AML-193 (cell line): ENCODE results near the gene COL5A1.

ENCODE experiments used
- DNase-seq, 2 experiments: peaks; one replicate each; lab custom pipeline; 2025; lab: John Stamatoyannopoulos, UW

The COL5A1 gene

DNA sequence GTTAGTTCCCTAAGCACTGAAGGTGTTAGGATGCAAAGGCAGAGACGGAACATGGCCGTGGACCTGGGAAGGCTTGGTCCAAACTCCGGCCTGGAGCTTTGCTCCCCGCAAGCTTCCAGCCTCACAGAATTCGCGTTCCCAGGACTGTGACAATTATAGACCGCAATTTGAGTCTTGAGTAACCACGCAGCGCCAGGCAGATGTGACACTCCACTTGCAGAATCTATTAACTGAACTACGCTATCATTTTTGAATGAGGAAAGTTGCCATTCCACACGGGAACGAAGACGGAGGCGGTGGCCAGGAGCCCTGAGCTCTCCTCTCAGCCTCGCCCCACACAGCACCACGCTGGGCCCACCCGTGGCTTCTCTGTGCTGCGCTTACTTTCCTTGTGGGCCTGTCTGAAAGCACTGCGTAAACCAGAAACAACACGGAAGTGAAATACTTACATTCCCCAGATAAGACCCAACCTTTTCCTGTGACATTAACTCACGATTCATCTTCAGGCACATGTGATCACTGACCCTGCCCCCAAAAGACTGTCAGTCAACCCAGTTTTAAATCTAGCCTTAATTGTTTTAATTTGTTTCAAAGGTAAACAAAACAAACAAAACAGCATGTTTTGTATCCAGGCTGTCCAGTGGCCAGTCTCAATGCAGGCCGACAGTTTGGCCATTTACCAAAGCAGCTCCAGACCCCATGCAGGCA lies 16.1 kb upstream of the COL5A1 start:
- no peak for DNase-seq

DNA sequence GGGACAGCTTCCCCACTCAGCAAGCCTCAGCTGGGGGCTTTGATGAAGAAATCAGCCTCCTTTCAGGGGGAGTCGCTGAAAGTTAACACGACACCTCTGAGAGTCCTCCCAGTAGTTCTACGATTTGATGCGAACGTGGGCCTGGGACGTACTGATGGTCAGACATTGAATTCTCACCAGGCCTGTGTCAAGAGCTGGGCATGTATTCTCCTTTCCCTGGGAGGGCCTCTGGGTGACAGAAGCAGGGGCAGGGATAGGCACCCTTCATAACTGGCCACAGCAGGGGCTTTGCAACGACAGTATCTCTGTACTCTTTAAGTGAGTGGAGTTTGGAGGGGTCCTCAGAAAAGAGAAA lies 15.6 kb upstream of the COL5A1 start:
- no peak for DNase-seq

DNA sequence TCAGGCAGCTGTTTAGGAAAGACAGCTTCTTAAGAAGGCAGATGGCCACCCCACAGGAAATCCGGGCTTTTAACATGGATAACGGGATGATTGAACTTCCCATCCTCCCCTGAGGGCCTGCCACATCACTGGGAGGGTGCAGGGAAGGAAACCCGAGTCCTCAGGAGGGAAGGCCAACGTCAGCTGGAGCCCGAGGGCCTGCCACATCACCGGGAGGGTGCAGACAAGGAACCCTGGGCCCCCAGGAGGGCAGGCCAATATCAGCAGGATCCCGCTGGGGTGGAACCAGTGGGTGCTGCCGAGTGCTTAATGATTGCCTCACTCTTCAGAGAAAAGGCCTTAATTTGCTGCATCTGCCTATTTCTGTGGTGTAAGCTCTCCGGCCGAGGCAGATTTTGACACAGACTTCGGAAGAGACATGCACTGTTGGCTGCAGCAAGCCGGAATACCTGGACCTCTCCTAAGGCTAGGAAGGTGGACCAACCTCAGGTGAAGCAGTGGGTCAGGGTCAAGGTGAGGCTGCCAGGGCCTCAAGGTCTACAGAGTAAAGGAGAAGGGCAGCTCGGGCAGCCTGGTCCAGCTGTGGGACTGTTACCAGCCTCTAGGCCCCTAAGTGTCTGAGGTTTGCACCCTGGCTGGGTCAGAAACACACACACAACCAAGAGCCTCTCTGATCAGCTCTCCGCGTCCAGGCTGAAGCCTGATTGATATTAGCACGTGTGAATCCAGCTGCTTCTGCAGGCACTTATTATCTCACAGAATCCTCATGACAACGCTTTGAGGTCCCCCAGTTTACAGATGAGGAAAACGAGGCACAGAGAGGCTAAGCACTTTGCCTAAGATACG lies 14.8 kb upstream of the COL5A1 start:
- no peak for DNase-seq

DNA sequence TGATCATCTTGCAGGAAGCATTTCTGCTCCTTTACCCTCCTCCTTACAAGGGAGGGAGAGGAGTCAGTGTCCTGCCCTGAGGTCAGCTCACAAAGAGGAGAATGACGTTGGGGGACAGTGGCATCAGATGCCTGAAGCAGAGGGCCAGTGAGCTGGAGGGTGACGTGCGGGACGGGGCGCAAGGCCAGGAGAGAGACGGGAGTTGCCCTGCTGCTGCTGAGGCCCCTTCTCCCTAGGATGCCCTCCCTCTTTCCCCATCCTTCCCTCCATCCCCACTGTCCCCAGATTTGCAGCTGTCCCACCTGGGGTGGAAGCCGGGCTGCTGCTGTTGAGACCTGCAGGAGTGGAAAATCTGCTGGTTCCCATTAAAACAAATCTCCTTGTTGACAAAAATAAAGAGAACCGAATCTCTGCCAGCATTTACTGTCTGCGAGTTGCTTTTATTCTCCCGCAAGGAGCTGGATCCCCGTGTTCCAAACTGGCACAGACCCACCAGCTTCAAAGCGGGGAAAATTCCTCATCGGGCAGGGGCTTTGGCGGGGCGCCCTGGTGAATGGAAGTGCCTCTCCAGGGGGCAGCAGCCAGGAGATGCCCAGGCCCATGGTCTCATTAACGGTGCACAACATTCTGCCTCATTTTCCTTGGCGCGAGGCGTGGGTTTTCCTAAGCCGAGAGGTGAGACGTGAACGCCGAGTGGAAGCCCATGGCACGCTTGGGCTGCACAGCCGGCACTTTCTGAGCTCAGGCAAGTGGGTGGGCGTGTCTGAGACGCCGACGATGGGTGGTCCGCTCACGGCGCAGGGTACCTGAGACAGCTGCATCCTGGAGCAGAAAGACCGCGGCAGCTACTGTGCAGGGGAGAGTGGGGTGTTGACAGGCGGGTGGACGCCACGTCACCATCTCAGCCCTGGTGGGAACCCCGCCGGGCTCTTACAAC lies 13.9 kb upstream of the COL5A1 start:
- DNase-seq = no peak

DNA sequence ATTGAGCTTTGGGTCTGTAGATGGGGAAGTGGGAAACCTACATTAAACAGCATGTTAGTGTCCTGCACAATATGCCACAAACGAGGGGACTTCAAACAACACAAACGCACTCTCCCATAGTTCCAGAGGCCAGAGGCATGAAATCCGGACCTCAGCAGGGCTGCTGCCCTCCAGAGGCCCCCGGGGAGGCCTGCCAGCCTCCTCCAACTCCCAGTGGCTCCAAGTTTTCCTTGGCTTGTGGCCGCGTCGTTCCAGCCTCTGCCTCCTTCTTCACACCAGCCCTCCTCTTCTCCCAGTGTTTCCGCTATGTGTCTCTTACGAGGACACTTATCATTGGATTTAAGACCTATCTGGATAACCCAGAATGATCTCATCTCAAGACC lies 13.3 kb upstream of the COL5A1 start:
- no peak for DNase-seq

DNA sequence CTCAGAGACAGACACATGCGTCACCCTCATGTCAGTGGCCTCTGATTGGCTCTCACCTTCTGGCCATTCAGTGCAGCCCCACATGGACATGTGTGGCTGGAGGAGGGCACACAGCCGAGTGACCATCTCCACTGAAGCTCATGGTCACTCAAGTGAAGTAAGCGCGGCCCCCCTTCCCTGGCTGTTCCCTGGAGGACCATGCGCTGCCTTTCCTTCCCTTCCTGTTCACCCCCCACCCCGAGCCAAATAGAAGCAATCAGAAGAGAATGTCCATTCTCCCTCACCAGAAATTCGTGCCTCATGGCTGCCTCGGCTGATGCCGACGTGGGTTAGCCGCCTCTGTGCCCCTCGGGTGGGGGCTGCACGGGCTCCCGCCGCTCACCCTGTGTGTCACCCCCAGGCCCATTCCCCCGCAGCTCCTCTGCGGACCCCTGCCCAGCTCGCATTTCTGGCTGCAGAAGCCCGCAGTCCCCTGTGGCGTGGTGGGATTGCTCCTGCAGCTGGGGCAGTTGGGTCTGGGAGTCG lies 12.5 kb upstream of the COL5A1 start:
- DNase-seq = no peak

DNA sequence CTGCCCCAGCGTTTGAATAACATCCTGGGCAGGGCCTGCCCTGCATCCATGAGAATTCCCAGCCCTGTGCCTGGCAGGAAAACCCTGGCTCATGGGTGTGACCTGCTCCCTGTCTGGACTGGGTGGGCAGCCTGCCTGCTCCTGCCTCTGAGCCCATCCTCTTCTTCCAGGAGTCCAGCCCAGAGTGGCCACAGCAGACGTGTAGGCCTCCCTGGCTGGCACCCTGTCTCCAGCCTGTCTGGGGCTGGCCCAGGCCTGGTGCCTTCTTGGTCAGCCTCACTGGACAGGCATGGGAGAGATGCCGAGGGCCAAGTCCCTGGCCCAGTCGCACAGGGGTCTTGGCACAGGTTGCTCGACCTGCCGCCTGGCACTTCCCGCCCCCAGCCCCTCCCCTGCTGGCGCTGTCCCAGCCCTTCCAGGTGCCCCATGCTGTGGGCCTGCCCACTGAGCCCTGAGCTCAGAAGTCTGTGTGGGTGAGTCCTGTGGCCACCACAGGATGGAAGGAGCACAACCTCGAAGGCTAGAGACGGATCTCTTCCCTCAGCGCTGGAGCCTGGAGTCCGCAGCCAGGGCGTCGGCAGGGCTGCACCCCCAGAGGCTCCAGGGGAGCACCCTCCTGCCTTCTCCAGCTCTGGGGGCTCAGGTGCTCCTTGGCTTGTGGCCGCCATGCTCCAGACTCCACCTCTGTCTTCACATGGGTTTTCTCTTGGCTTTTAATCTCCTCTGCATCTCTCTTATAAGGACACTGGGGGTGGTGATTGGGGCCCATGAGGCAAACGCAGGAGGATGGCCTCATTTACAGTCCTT lies 11.8 kb upstream of the COL5A1 start:
- no peak for DNase-seq

DNA sequence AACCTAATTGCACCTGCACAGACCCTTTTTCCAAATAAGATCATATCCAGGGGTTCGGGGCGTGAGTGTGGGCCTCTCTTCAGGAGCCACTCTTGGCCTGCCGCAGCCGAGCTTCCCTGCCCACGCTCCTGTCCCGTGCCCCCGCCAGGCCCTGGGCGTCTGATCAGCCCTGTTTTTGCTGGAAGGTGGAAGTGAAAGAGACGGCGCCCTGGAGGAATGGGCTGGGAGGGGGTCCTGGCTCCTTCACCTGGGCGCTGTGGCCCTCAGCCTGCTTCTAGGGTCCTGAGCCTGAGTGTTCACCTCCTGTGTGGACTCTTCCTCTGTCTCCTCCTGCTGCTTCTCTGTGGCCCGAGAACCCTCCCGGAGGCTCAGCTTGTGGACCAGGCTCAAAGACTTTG lies 11.2 kb upstream of the COL5A1 start:
- DNase-seq = no peak

DNA sequence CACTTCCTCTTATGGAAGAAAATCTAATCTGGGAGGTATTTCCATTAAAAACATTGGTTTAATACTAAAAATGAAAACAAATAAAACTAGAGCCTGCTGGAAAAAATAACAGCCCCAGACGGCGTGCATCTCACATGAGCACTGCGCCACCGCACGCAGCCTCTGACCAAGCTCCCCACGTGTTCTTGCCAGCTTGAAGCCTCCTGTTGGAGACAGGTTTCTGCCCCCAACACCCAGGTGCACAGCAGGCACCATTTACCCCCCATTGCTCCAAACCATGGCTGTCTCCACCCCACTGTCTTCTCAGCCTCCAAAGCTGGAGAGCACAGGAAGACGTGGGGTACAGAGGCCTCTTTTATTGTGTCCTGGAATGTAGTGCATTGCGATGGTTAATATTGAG lies 10.7 kb upstream of the COL5A1 start:
- no peak for DNase-seq

DNA sequence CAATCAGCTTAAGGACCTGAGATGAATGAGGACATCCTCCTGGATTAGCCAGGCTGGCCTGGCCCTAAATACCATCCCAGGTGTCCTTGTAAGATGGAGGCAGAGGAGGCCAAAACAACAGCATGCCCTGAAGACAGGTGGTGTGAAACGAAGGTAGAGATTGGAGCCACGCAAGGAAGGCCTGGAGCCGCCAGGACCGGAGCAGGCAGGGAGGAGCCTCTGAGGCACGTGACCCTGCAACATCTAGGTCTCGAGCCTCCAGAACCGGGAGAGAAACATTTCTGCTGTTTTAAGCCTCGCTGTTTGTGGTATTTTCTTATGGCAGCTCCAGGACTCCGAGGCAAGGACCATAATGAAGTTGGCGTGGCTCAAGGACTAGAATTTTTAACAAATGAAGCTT lies 9.7 kb upstream of the COL5A1 start:
- no peak for DNase-seq

DNA sequence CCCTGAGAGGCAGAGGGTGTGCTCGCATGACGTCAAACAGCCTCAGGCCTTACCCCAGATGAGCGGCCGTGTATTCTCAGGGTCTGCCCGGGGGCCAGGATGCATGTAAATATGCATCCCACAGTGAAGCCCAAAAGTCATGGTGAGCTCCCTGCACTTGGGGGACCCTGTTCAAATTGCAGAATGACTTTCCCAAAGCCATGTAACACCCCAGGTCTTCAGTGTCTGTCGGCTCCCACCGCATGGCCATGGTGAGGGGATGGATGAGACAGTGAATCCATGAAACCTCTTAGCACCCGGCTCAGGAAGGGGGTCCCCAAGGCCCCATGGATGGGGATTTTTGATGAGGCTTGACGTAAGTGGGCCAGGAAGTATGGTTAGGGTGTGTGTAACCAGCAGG lies 9.3 kb upstream of the COL5A1 start:
- DNase-seq = no peak

DNA sequence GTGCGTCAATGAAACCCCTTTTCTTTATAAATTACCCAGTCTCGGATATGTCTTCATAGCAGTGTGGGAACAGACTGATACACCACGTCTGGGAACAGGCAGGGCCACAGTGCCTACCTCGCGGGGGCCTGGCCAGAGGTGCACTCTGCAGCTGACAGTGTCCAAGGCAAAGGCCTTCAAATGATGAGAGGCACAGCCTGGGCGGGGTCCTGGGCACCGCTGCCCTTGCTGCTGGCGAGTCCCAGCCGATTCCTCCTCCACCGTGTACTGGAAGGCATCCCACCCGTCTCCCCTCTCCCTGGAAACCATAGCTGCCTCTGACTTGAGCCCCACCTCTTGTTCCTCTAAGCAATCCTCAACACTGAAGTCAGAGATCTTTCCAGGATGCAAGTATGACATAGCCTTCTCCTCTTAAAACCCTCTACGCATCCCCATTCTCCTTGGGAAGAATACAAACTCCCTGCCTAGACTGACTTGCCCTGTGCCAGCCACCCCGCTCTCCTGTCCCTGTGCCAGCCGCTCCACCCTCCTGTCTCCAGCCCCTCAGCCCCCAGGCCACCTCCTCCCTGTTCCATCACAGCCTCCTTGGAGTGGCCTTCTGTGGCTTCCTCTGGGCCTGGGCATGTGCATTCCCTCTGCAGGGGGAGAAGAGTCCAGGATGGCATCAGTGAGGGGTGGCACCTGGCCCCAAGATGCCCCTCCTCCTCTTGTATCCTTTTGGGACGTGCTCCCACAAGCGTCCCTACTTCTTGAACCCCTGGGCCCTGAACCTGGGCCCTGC lies 8.1 kb upstream of the COL5A1 start:
- no peak for DNase-seq

DNA sequence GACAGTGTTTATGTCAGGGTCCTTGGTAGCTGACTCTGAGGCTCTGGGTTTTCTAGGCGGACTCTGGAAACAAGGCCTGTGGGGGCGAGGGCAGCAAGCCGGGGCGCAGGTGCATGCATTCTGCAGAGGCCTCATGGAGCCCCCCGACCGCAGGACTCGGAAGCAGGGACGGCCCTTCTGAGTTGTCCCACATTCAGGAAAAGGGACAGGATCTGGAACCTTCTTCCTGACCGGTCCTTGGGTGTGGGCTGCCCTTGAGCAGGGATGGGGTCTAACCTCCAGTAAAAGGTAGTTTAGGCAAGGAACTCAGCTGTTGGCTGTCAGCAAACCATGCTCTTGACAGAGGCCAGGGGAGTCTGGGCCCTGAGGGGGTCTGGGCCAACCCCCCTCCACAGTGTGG lies 7.4 kb upstream of the COL5A1 start:
- no peak for DNase-seq

DNA sequence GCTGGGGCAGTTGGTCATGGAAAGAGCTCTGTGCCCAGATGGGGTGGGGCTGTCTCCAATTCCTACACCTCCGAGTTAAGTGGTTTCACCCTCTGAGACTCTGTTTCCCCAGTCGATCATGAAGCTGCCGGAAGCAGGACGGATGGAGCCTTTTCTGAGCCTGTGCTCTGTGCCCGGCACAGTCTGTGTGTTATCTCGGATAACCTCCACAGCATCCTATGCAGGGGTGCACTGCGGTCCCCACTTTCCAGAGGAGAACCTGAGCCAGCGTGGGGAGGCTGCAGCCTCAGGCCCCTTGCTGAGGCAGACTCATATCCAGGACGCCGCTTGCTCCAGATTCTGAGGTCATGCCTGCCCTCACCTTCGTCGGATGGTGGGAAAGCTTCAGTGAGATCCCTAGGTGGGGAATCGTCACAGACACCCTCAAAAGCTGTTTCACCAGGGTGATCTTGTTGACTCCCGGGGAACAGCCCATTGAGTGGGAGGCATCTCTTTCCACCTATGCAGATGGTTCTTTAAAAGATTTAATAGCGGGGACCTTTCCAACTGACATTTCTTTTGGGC lies 6.9 kb upstream of the COL5A1 start:
- DNase-seq = no peak

DNA sequence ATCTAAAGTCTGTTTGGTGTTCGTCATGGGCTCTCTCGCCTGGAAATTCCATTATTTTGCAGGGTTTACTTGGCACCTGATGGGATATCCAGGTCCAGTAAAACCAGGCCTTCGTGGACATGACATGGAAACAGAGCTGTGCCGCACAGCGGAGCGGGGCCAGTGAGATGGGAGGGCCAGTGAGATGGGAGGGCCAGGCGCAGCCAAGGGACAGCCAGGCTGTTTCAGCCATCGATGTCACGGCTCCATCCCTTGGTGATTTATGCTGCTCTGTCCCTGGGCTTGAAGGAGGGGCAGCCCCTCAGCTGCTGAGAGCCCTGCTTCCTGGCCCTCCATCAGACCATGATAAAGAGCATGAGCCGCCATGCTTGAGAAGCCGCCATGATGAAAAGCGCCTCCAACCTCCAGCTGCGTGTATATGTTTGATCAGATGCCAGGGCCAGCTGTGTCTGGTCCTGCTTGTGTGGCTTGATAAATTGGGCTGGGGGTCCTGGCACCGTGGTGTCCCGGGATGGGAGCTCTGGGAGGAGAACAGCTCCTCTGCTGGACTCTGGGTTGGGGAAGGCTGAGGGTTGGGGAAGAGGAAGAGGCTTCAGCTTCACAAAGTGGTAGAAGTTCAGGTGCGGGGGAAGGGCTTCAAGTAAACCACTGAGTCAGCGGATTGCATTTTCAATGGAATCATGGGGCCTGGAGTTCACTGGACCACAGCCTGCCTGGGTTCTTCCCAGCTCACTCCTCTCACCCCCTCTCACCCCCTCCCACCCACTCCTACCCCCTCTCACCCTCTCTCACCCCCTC lies 6.1 kb upstream of the COL5A1 start:
- no peak for DNase-seq

DNA sequence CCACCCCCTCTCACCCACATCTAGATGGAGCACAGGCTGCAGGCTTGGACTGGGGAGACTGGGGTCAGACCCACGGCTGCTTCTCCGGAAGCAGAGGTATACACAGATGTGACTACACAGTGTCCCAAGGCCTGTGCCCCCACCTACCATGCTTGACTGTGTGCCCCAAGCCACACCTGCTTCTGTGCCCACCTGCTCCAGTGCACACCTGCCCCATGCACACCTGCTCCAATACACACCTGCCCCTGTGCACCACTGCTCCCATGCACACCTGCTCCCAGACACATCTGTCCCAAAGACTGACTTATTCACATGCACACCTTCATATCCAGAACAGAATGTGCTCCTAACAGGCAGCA lies 5.5 kb upstream of the COL5A1 start:
- no peak for DNase-seq

DNA sequence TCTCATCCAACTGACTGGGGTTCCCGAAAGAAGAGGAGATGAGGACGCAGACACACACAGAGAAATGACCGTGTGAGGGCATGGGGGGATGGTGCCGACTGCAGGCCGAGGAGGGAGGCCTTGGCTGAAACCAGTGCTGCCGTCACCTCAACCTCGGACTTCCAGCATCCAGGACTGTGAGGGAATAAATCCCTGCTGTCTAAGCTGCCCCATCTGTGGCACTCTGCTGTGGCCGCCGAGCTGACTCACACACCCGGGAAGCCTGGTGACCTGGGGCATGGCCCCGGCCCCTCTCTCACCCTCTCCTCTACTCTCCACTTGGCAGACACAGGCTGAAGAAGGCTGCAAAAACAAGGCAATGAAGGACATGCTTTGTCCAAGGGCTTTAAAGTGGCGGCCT lies 4.4 kb upstream of the COL5A1 start:
- DNase-seq = no peak

DNA sequence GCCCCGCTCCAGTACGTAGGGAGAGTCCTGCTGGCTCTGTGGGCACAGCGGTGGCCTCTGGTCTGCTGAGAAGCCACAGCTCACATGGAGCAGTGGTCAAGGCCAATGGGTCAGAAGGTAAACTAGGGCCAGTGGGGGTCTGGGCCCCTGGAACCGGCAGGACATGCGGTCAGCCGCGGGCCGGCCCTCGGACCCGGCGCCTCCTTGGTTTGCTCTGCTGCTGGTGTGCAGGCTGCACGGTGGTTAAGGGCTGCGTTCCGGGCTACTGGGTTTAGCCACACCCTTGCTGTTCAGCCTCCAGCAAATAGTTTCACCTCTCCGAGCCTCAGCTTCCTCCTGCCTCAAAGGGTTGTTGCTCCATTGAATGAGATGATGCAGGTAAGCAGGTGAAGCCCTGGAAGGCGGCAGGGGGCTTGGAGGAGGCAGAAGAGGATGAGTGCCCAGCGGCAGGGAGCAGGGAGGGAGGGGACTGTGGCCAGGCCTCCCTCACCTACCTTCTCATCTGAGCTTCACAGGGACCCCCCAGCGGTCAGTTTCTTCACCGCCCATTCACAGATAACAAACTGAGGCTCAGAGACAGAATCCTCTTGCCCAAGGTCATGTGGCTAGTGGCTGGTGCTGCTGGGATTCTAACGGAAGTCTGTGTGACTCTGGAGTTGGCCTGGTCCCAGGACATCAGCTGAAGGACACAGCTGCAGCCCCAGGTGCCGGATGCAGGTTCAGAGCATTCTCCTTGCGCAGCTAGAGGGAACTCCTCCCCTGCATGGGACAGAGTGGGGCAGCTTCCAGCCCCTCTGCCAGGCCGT lies 3.7 kb upstream of the COL5A1 start:
- DNase-seq = no peak
